Type B pancreatic cell (in vitro differentiated cells): Measurements from ENCODE around the gene OTUD1. TPM values are rescaled to one million over a fixed set of nuclear protein-coding genes. Genes with fewer than 3 reads are reported as not detected.

Experiments
- DNase-seq: peaks from one replicate; pipeline ENCODE4 v3.0.0; 2021; ENCODE audit warnings: mixed read lengths; ENCODE audit not compliant: unreplicated experiment; ENCODE audit errors: extremely low spot score
- H3K27ac Mint-ChIP-seq: 2 replicates; pipeline ENCODE4 v1.8.0; 2021; ENCODE audit warnings: mild to moderate bottlenecking, mixed read lengths
- H3K27me3 Mint-ChIP-seq: 2 replicates; pipeline ENCODE4 v1.8.0; 2021; ENCODE audit warnings: mixed read lengths
- H3K36me3 Mint-ChIP-seq: 2 replicates; pipeline ENCODE4 v1.8.0; 2021; ENCODE audit warnings: mixed read lengths
- H3K4me1 Mint-ChIP-seq: one replicate; pipeline ENCODE4 v1.8.0; 2021; ENCODE audit warnings: mixed read lengths; ENCODE audit not compliant: unreplicated experiment
- H3K4me3 Mint-ChIP-seq: 2 replicates; pipeline ENCODE4 v1.8.0; 2021; ENCODE audit warnings: mild to moderate bottlenecking, mixed read lengths
- H3K9me3 Mint-ChIP-seq: 2 replicates; pipeline ENCODE4 v1.8.0; 2021; ENCODE audit warnings: mixed read lengths
- microRNA-seq: library from miRNA; unstranded; fragments of <30 nt; microRNA quantifications from one replicate; pipeline ENCODE4, GENCODE V29; 2020
- total RNA-seq: library from RNA; stranded (reverse); gene quantifications from 2 replicates; pipeline ENCODE4 v1.2.1, GENCODE V29; 2021; ENCODE audit warnings: low replicate concordance
- TF ChIP-seq, protein P1 (sequence below): fragments of 200-600 bp; sonication (generic); conservative IDR thresholded peaks from 2 replicates; pipeline ENCODE4 v1.5.0; 2021; ENCODE audit warnings: antibody characterized with exemption, mild to moderate bottlenecking

OTUD1 gene
- total RNA-seq, 1 donor from 2014 or later, result 20.9 TPM

GRCh38 chr10:23481363-23481961, 42.6 kb downstream of the OTUD1 start:
- H3K27ac Mint-ChIP-seq, result no peak overlapping the region
- TF ChIP-seq, protein P1, sequence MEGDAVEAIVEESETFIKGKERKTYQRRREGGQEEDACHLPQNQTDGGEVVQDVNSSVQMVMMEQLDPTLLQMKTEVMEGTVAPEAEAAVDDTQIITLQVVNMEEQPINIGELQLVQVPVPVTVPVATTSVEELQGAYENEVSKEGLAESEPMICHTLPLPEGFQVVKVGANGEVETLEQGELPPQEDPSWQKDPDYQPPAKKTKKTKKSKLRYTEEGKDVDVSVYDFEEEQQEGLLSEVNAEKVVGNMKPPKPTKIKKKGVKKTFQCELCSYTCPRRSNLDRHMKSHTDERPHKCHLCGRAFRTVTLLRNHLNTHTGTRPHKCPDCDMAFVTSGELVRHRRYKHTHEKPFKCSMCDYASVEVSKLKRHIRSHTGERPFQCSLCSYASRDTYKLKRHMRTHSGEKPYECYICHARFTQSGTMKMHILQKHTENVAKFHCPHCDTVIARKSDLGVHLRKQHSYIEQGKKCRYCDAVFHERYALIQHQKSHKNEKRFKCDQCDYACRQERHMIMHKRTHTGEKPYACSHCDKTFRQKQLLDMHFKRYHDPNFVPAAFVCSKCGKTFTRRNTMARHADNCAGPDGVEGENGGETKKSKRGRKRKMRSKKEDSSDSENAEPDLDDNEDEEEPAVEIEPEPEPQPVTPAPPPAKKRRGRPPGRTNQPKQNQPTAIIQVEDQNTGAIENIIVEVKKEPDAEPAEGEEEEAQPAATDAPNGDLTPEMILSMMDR, result no peak
- no peaks in the 10 kb centered on the region for H3K9me3 Mint-ChIP-seq
- no peaks in the 10 kb centered on the region for H3K27me3 Mint-ChIP-seq
- H3K36me3 Mint-ChIP-seq, result no peaks in the 10 kb centered on the region
- DNase-seq, result no peak
- H3K4me1 Mint-ChIP-seq, result no peaks in the 10 kb centered on the region
- H3K4me3 Mint-ChIP-seq, result no peak overlapping the region

GRCh38 chr10:23490115-23490514, 51.2 kb downstream of the OTUD1 start:
- Mint-ChIP-seq H3K4me3 (no peak overlapping the region), H3K36me3 (no peaks in the 10 kb centered on the region), H3K9me3 (no peaks in the 10 kb centered on the region), H3K4me1 (no peaks in the 10 kb centered on the region), H3K27me3 (peaks cover 7% of the 10 kb centered on the region), H3K27ac (no peak overlapping the region)
- DNase-seq, result no peak
- TF ChIP-seq, protein P1, result no peak

Small RNAs within 50 kb of the gene (microRNA-seq; reads per million reads assigned to microRNA genes)
- not detected for gene MIR1254-2

Other genes with a start within 250 kb of the OTUD1 start
- 0.51 and 1.4 TPM in 2 replicates for gene PTF1A, start 246.8 kb upstream of the OTUD1 start, total RNA-seq
- gene C10orf67, start 94.3 kb upstream of the OTUD1 start, total RNA-seq, result 0.12 and 0.17 TPM in 2 replicates